ENCODE data around the gene ASPDH.

The ASPDH gene

GRCh38 chr19:50507376-50507775, 6.3 kb downstream of the ASPDH start:
- no peak for DNase-seq (ENCODE audit: low read depth in 1 of 2, low spot score in 1 of 2)
- in situ Hi-C loops (cut with HindIII; ENCODE audit: low pct_unique_long_range_greater_than_20kb, low sequenced_read_pairs) = no loop called here

GRCh38 chr19:50506700-50507099, 7.0 kb downstream of the ASPDH start:
- DNase-seq (ENCODE audit: low read depth in 1 of 2, low spot score in 1 of 2) = no peak
- in situ Hi-C loops (cut with HindIII; ENCODE audit: low pct_unique_long_range_greater_than_20kb, low sequenced_read_pairs) = no loop called here
- TF ChIP-seq JUND (IDR thresholded peaks at IDR 0.05; ENCODE audit: low read depth) = no peak

More at GRCh38 chr19:50507376-50507775, 6.3 kb downstream of the ASPDH start:
- no peak for TF ChIP-seq JUND (IDR thresholded peaks at IDR 0.05; ENCODE audit: low read depth)

DNA sequence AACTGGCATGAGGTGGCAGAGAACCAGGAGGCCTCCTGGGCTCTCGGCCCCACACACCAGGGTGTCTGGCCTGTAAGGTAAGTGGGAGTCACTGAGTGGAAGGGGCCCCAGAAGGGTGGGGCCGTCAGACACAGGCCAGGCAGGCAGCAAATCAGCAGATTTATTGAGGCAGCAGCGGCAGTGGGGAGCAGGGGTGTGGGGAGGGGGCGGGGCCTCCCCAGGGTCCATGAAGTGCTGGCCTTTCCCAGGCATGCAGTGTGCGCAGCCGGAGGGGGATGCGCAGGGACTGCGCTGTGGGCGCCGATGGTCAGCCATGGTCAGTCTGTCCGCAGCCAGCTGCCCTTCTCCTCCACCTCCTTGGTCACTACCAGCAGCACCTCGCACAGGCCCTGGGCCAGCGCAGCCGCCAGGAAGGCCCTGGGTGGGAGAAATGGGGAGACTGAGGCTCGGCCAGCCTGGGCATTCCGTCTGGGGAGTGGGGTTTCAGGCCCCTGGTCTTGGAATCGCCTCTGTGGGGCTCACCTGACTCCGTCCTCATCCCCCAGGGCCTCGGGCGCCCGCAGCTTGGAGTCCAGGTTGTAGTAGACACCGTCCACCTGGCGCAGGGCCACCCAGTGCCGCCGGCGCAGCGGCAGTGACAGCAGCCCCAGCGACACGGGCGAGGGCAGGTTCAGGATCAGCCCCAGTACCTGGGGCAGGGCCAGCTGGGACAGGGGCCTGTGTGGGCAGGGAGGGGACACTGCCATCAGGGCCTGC, 7.7 kb downstream of the ASPDH start:
- no peak for DNase-seq (ENCODE audit: low read depth in 1 of 2, low spot score in 1 of 2)
- in situ Hi-C loops (cut with HindIII; ENCODE audit: low pct_unique_long_range_greater_than_20kb, low sequenced_read_pairs) = no loop called here
- no peak for TF ChIP-seq JUND (IDR thresholded peaks at IDR 0.05; ENCODE audit: low read depth)

DNA sequence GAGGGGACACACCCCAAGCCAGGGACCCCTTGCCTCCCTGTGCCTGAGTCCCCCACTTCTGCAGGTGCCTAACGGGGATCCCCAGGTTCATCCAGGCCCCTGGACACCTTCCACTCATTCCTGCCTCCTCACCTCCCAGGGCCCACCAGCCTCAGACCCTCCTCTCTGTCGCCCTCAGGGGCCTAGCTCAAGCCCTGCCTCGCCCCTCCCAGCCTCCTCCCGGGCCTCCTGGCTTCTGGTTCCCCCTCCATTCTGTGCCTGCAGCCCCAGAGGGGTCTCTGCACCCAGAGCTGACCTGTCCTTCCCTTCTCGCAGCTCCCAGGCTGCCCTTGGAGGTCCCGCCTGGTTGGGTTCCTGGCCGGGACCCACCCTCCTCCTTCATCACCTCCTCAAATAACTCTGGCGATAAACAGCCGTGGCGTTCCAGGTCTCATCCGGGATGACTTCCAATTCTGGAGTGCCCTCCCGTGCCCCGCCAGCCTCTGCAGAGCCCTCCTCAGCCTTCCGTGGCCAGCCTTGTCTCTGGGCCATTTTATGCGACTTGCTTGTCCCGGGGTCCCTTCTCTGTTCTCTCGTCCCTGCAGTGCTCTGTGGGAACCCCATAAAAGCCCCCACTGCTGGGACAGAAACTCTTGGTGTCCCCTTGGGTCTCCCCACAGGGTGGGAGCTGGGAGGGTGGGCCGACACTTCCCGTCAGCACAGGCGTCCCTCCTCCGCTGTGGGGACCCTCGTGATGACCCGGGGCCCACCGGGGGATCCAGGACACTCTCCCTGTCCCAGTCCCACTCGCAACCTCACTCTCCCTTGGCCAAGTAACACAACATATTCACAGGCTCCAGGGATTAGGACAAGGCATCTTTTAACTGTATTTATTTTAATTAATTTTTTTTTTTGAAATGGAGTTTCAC, 11.9 kb downstream of the ASPDH start:
- DNase-seq (ENCODE audit: low read depth in 1 of 2, low spot score in 1 of 2) = no peak
- TF ChIP-seq JUND (IDR thresholded peaks at IDR 0.05; ENCODE audit: low read depth) = no peak
- in situ Hi-C loops (cut with HindIII; ENCODE audit: low pct_unique_long_range_greater_than_20kb, low sequenced_read_pairs) = no loop called here

DNA sequence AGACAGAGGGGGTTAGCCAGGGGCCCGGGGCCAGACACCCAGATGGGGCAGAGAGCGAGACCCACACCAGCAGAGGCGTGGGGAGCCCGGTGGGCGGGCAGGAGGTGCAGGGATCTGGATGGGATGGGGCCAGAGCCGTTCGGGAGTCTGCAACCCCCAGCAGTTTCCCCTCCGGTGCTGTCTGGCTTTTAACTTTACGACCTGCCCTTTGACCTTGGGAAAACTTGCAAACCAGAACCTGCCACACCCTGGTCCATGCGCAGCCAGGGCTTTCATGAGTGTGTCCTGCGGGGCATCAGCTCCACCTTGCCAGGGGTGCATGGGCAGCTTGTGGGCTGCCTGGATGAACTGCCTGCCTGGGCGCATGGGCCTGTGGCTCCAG, 12.5 kb downstream of the ASPDH start:
- DNase-seq (ENCODE audit: low read depth in 1 of 2, low spot score in 1 of 2) = no peak
- no peak for TF ChIP-seq JUND (IDR thresholded peaks at IDR 0.05; ENCODE audit: low read depth)
- in situ Hi-C loops (cut with HindIII; ENCODE audit: low pct_unique_long_range_greater_than_20kb, low sequenced_read_pairs) = no loop called here

DNA sequence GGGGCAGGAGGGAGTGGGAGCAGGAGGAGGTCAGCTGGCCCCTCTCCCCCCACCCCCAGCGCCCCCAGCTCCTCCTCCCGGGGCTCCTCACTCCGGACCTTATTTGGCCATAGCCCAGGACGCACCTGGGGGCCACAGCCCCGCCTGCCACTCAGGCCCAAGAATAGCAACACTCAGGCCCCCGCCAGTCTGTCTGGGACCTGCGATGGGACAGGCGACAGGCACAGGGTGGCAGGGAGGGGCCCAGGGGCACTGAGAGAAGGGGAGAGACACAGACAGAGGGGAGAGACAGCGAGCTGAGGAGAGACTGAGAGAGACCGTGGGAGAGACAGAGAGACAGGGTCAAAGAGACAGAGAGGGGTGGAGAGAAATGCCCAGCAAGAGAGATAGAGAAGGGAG, 13.0 kb downstream of the ASPDH start:
- in situ Hi-C loops (cut with HindIII; ENCODE audit: low pct_unique_long_range_greater_than_20kb, low sequenced_read_pairs) = no loop called here
- TF ChIP-seq JUND (IDR thresholded peaks at IDR 0.05; ENCODE audit: low read depth) = no peak
- DNase-seq (ENCODE audit: low read depth in 1 of 2, low spot score in 1 of 2) = no peak

GRCh38 chr19:50500060-50500752, 13.5 kb downstream of the ASPDH start:
- TF ChIP-seq JUND (IDR thresholded peaks at IDR 0.05; ENCODE audit: low read depth) = no peak
- no peak for DNase-seq (ENCODE audit: low read depth in 1 of 2, low spot score in 1 of 2)
- in situ Hi-C loops (cut with HindIII; ENCODE audit: low pct_unique_long_range_greater_than_20kb, low sequenced_read_pairs) = no loop called here

DNA sequence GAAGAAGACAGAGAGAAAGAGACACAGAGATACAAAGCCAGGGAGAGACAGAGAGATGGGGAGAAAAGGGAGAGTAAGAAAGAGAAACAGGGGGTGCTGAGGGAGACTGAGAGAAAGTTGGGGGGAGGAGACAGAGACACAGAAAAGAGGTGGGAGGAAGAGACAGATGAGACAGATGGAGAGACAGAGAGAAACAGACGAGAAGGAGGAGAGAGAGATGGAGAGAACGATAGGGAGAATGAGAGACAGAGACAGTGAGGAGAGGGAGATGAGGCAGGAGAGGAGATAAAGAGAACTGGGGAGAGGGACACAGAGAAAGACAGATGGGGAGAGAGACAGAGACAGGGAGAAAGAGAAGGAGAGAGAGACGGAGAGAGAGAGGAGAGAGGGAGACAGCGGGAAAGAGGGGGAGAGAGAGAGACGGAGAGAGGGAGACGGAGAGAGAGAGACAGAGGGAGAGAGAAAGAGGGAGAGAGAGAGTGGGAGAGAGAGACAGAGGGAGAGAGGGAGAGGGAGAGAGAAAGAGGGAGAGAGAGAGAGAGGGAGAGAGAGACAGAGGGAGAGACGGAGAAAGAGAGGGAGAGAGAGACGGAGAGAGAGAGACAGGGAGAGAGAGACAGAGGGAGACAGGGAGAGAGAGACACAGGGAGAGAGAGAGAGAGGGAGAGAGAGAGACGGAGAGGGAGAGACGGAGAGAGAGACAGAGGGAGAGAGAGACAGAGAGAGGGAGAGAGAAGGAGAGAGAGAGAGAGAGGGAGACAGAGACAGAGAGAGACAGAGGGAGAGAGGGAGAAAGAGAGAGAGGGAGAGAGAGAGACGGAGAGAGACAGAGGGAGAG, 15.3 kb downstream of the ASPDH start:
- no peak for TF ChIP-seq JUND (IDR thresholded peaks at IDR 0.05; ENCODE audit: low read depth)
- in situ Hi-C loops (cut with HindIII; ENCODE audit: low pct_unique_long_range_greater_than_20kb, low sequenced_read_pairs) = no loop called here
- DNase-seq (ENCODE audit: low read depth in 1 of 2, low spot score in 1 of 2) = no peak

GRCh38 chr19:50497022-50497405, 16.7 kb downstream of the ASPDH start:
- no peak for TF ChIP-seq JUND (IDR thresholded peaks at IDR 0.05; ENCODE audit: low read depth)
- DNase-seq (ENCODE audit: low read depth in 1 of 2, low spot score in 1 of 2) = no peak
- in situ Hi-C loops (cut with HindIII; ENCODE audit: low pct_unique_long_range_greater_than_20kb, low sequenced_read_pairs) = no loop called here

GRCh38 chr19:50496189-50497021, 17.3 kb downstream of the ASPDH start:
- TF ChIP-seq JUND (IDR thresholded peaks at IDR 0.05; ENCODE audit: low read depth) = no peak
- in situ Hi-C loops (cut with HindIII; ENCODE audit: low pct_unique_long_range_greater_than_20kb, low sequenced_read_pairs) = no loop called here
- DNase-seq (ENCODE audit: low read depth in 1 of 2, low spot score in 1 of 2) = no peak

GRCh38 chr19:50495020-50495531, 18.6 kb downstream of the ASPDH start:
- in situ Hi-C loops (cut with HindIII; ENCODE audit: low pct_unique_long_range_greater_than_20kb, low sequenced_read_pairs) = no loop called here
- TF ChIP-seq JUND (IDR thresholded peaks at IDR 0.05; ENCODE audit: low read depth) = no peak

More at GRCh38 chr19:50495020-50495531, 18.6 kb downstream of the ASPDH start:
- no peak for DNase-seq (ENCODE audit: low read depth in 1 of 2, low spot score in 1 of 2)
